Tibial nerve (tissue), 4 donors: ENCODE results near the gene SEC24D. TPM values are rescaled to one million over a fixed set of nuclear protein-coding genes. Genes with fewer than 3 reads are reported as not detected.

Experiments used
- DNase-seq, 2 donors: peaks; one replicate each; pipeline ENCODE4 v3.0.0-alpha.2; 2019; ENCODE audit warnings: low spot score in 2 of 2
- H3K27ac ChIP-seq, 4 donors: fragments of 200-600 bp; sonication (generic) in 3 of 4; one replicate each; pipeline ENCODE4 v1.5.1; 2017 to 2019; ENCODE audit warnings: mild to moderate bottlenecking in 1 of 4
- H3K27me3 ChIP-seq, 2 donors: fragments of 200-600 bp; sonication (generic) in 1 of 2; one replicate each; pipeline versions ENCODE4 v1.5.1 to v1.6.0; 2017 to 2019
- H3K36me3 ChIP-seq, 3 donors: fragments of 200-600 bp; sonication (generic); one replicate each; pipeline ENCODE4 v1.5.1; 2018 to 2019
- H3K4me1 ChIP-seq, 4 donors: fragments of 200-600 bp; sonication (generic) in 3 of 4; one replicate each; pipeline ENCODE4 v1.5.1; 2017 to 2019
- H3K4me3 ChIP-seq, 4 donors: fragments of 200-600 bp; sonication (generic) in 3 of 4; one replicate each; pipeline ENCODE4 v1.5.1; 2017 to 2019; ENCODE audit warnings: mild to moderate bottlenecking in 1 of 4, moderate library complexity in 1 of 4
- H3K9me3 ChIP-seq, 4 donors: fragments of 200-600 bp; sonication (generic) in 3 of 4; one replicate each; pipeline ENCODE4 v1.5.1; 2017 to 2019
- EP300 ChIP-seq, 2 donors: sonication (generic); formaldehyde crosslinking; IDR thresholded peaks; one replicate each; pipeline ENCODE4 v1.6.1; 2017; ENCODE audit warnings: antibody characterized with exemption in 2 of 2, mild to moderate bottlenecking in 1 of 2
- POLR2A ChIP-seq, 2 donors: fragments of 450-650 bp; IDR thresholded peaks; one replicate each; pipeline ENCODE4 v1.6.1; 2017; ENCODE audit warnings: antibody characterized with exemption in 2 of 2, mild to moderate bottlenecking in 2 of 2, moderate library complexity in 2 of 2
- WGBS, 2 donors: methylation state at CpG; one replicate each; pipeline ENCODE4 v1.1.5; 2018; 5-methylcytosine and 5-hydroxymethylcytosine counted together
- total RNA-seq, 4 donors: library from RNA; depleted of rRNA; stranded (reverse); fragments of >200 nt; gene quantifications; one replicate each; pipeline ENCODE4 v1.1.0, GENCODE V29; 2016
- TF ChIP-seq, protein P1 (sequence below), 5 experiments: fragments of 200-600 bp in 3 of 5; fragments of 450-650 bp in 2 of 5; sonication (generic) in 3 of 5; IDR thresholded peaks; one replicate each; pipeline ENCODE4 v1.5.1; 2016 to 2019; ENCODE audit warnings: antibody characterized with exemption in 5 of 5, mild to moderate bottlenecking in 3 of 5, moderate library complexity in 2 of 5

The SEC24D gene
- total RNA-seq, 4 donors from 2014 or later, result 24.0 to 54.6 (median 34.0) TPM

DNA sequence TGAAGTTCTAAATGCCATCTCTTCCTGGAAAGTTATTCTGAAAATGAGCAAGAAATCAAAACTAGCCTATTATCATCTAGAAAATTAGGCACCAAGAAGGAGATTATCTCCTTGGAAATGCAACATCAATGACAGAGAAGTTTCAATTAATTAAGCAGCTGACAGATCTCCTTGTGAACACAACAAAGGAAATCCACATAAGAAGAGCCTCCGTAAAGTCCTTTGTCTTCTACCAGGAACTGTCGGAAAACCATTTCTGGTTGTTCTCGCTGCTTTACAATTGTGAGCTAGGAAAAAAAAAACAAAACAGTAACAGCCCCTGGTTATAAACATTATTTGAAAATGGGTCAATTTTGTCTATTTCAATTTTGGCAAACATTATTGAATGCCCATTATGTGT, 112.6 kb downstream of the SEC24D start:
- peaks cover 0 to 67% (median 0%) of the 10 kb centered on the region in 3 donors for H3K36me3 ChIP-seq
- TF ChIP-seq EP300 (IDR thresholded peaks at IDR 0.05) (no peak), POLR2A (IDR thresholded peaks at IDR 0.05) (no peak)
- TF ChIP-seq, protein P1, sequence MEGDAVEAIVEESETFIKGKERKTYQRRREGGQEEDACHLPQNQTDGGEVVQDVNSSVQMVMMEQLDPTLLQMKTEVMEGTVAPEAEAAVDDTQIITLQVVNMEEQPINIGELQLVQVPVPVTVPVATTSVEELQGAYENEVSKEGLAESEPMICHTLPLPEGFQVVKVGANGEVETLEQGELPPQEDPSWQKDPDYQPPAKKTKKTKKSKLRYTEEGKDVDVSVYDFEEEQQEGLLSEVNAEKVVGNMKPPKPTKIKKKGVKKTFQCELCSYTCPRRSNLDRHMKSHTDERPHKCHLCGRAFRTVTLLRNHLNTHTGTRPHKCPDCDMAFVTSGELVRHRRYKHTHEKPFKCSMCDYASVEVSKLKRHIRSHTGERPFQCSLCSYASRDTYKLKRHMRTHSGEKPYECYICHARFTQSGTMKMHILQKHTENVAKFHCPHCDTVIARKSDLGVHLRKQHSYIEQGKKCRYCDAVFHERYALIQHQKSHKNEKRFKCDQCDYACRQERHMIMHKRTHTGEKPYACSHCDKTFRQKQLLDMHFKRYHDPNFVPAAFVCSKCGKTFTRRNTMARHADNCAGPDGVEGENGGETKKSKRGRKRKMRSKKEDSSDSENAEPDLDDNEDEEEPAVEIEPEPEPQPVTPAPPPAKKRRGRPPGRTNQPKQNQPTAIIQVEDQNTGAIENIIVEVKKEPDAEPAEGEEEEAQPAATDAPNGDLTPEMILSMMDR (IDR thresholded peaks at IDR 0.05), result no peak
- no peaks in the 10 kb centered on the region for H3K9me3 ChIP-seq
- no peak overlapping the region for H3K4me3 ChIP-seq
- DNase-seq, result no peak
- no peaks in the 10 kb centered on the region for H3K27me3 ChIP-seq
- 94% methylated on average over 3 of the region's 3 CpGs for WGBS, 2 donors
- H3K4me1 ChIP-seq, result no peaks in the 10 kb centered on the region
- no peak overlapping the region for H3K27ac ChIP-seq

DNA sequence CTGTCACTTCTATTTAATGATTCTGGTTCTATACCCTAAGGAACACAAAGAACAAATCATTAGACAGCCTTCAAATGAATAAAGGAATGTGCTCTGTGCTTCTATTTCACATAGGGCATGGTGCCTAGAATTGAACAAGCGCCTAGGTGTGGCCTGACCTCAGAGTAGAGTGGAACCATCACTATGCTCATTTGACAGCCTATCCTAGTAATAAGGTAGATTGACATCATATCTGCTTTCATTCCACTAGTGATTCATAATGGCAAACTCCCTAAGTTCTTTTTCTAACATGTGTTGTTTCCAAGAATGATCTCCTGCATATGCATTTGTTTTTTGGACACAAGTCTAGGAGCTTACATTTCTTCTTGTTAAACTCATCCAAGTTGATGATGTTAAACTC, 114.2 kb downstream of the SEC24D start:
- DNase-seq, result no peak
- WGBS, 2 donors, result 91 to 95% methylated on average over 1 of the region's 1 CpG
- H3K4me1 ChIP-seq, result no peaks in the 10 kb centered on the region
- H3K27ac ChIP-seq, result no peak overlapping the region
- no peak for TF ChIP-seq EP300 (IDR thresholded peaks at IDR 0.05)
- no peak for TF ChIP-seq POLR2A (IDR thresholded peaks at IDR 0.05)
- TF ChIP-seq, protein P1 (IDR thresholded peaks at IDR 0.05), result no peak
- H3K9me3 ChIP-seq, result no peaks in the 10 kb centered on the region
- peaks cover 0 to 57% (median 0%) of the 10 kb centered on the region in 3 donors for H3K36me3 ChIP-seq
- H3K27me3 ChIP-seq, result no peaks in the 10 kb centered on the region
- no peak overlapping the region for H3K4me3 ChIP-seq

DNA sequence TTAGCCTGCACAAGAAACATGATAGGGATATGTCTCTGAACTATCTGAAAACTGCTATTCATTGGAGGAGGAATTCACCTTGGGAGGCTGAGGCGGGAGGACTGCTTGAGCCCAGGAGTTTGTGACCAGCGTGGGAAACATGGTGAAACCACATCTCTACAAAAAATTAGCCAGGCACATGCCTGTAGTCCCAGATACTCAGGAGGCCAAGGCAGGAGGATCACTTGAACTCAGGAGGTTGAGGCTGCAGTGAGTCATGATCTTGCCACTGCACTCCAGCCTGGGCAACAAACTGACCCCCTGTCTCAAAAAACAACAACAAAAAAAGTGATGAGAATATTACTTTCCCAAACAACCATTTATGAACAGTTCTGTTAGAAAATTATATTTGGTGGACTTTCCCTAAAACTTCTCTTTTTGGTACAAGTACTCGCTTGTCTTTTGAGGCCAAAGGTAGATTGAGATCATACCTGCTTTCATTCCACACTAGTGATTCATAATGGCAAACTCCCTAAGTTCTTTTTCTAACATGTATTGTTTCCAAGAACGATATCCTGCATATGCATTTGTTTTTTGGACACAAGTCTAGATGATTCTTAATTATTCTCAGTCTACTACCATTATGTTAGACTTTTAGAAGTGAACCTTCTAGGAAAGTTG, 117.3 kb downstream of the SEC24D start:
- H3K27ac ChIP-seq, result no peak overlapping the region
- WGBS, 2 donors, result 92 to 94% methylated on average over 4 of the region's 4 CpGs

DNA sequence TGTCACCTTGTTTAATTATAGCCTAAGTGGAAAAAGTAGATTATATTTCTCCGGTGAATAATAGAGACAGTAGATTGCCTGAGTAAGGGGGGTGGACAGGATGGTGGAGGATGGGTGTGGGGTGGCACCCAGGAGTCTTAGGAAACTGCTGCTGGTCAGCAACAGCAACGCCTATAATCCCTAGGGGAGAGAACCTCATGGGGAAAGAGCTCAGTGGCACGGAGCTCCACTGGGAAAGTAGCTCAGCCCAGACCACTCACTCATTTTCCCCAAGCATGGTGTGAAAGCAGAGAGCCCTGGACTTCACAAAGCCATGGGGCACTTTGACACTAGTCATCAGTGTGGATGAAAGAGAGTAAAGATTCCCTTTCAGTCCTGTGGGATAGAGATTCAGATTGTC, 119.6 kb downstream of the SEC24D start:
- WGBS, 2 donors, result 59 to 62% methylated on average over 3 of the region's 3 CpGs
- no peaks in the 10 kb centered on the region for H3K9me3 ChIP-seq
- H3K4me1 ChIP-seq, result no peaks in the 10 kb centered on the region
- H3K4me3 ChIP-seq, result no peak overlapping the region
- no peak overlapping the region for H3K27ac ChIP-seq
- TF ChIP-seq EP300 (IDR thresholded peaks at IDR 0.05) (no peak), POLR2A (IDR thresholded peaks at IDR 0.05) (no peak)
- TF ChIP-seq, protein P1 (IDR thresholded peaks at IDR 0.05), result no peak
- H3K36me3 ChIP-seq, result peaks cover 0 to 51% (median 0%) of the 10 kb centered on the region in 3 donors
- no peaks in the 10 kb centered on the region for H3K27me3 ChIP-seq
- DNase-seq, result no peak

More for the DNA sequence above, 117.3 kb downstream of the SEC24D start:
- H3K9me3 ChIP-seq, result no peaks in the 10 kb centered on the region
- H3K4me1 ChIP-seq, result no peaks in the 10 kb centered on the region
- no peak for DNase-seq
- H3K27me3 ChIP-seq, result no peaks in the 10 kb centered on the region
- H3K4me3 ChIP-seq, result no peak overlapping the region
- TF ChIP-seq EP300 (IDR thresholded peaks at IDR 0.05) (no peak), POLR2A (IDR thresholded peaks at IDR 0.05) (no peak)
- TF ChIP-seq, protein P1 (IDR thresholded peaks at IDR 0.05), result no peak
- H3K36me3 ChIP-seq, result peaks cover 0 to 47% (median 0%) of the 10 kb centered on the region in 3 donors

DNA sequence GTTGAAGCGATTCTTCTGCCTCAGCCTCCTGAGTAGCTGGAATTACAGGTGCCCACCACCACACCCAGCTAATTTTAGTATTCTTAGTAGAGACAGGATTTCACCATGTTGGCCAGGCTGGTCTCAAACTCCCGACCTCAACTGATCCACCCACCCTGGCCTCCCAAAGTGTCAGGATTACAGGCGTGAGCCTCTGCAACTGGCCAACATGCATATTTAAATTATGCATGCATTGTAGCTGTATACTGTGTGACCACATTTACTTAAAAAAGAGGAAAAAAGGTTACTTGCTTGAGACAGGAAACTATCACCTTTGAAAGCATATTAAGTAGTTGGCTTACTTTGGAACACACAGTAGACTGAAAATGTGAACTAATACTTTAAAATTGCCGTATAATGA, 121.2 kb downstream of the SEC24D start:
- peaks cover 0 to 62% (median 0%) of the 10 kb centered on the region in 3 donors for H3K36me3 ChIP-seq
- TF ChIP-seq POLR2A (IDR thresholded peaks at IDR 0.05) (no peak), EP300 (IDR thresholded peaks at IDR 0.05) (no peak)
- TF ChIP-seq, protein P1 (IDR thresholded peaks at IDR 0.05), result no peak
- H3K27ac ChIP-seq, result no peak overlapping the region
- no peak for DNase-seq
- WGBS, 2 donors, result 86 to 94% methylated on average over 4 of the region's 4 CpGs
- H3K4me1 ChIP-seq, result no peaks in the 10 kb centered on the region
- no peaks in the 10 kb centered on the region for H3K27me3 ChIP-seq
- H3K9me3 ChIP-seq, result no peaks in the 10 kb centered on the region
- no peak overlapping the region for H3K4me3 ChIP-seq
